Ovary (tissue), 9 donors: ENCODE results near the gene RBFOX2. TPM values are rescaled to one million over a fixed set of nuclear protein-coding genes. Genes with fewer than 3 reads are reported as not detected.

Experiments
- DNase-seq, 5 donors: peaks; one replicate each; pipeline ENCODE4 v3.0.0-alpha.2; 2019 to 2020
- H3K27ac ChIP-seq, 2 donors: fragments of 200-600 bp; one replicate each; pipeline versions ENCODE4 v1.5.1 to v1.8.0; 2019 to 2022
- H3K27me3 ChIP-seq: fragments of 200-600 bp; one replicate; pipeline ENCODE4 v1.8.0; 2022
- H3K36me3 ChIP-seq: fragments of 200-600 bp; sonication (generic); one replicate; pipeline ENCODE4 v1.5.1; 2019
- H3K4me1 ChIP-seq: one replicate; pipeline ENCODE4 v1.8.1; 2013; ENCODE audit warnings: mild to moderate bottlenecking, moderate library complexity; ENCODE audit not compliant: insufficient read depth
- H3K4me3 ChIP-seq: fragments of 200-600 bp; sonication (generic); one replicate; pipeline ENCODE4 v1.5.1; 2017
- H3K9me3 ChIP-seq, 2 donors: fragments of 200-600 bp in 1 of 2; sonication (generic) in 1 of 2; one replicate each; pipeline versions ENCODE4 v1.5.1 to v1.8.1; 2013 to 2019; ENCODE audit warnings: mild to moderate bottlenecking in 1 of 2, moderate library complexity in 1 of 2
- CTCF ChIP-seq, 3 donors: fragments of 450-650 bp in 2 of 3; fragments of 200-600 bp in 1 of 3; IDR thresholded peaks; one replicate each; pipeline versions ENCODE4 v1.5.1 to v1.8.0; 2016 to 2022; ENCODE audit warnings: antibody characterized with exemption in 3 of 3, mild to moderate bottlenecking in 1 of 3
- EP300 ChIP-seq: sonication (generic); formaldehyde crosslinking; IDR thresholded peaks from one replicate; pipeline ENCODE4 v1.6.1; 2017; ENCODE audit warnings: antibody characterized with exemption
- POLR2A ChIP-seq: fragments of 450-650 bp; IDR thresholded peaks from one replicate; pipeline ENCODE4 v1.6.1; 2017; ENCODE audit warnings: antibody characterized with exemption, mild to moderate bottlenecking, moderate library complexity
- WGBS, 3 donors: extraction: QIAGEN DNeasy Blood & Tissue Kit in 1 of 3; methylation state at CpG; one replicate each; pipeline versions ENCODE4 v1.1.5 to v1.1.7; 2013 to 2017; 5-methylcytosine and 5-hydroxymethylcytosine counted together
- intact Hi-C, 4 donors: fragments of 100-400 bp; cut with DNase I; formaldehyde crosslinking; loops; one replicate each; pipeline versions ENCODE4 v1.11.0 to v1.15.1; 2022 to 2023
- polyA plus RNA-seq, 2 donors: library from polyadenylated mRNA; stranded (reverse); fragments of 200-250 nt in 1 of 2; fragments of 350-450 nt in 1 of 2; fragmentation: Illumina TruSeq in 1 of 2; extraction: RNeasy Lipid Tissue Mini Kit (QIAGEN cat#74804) in 1 of 2; gene quantifications; one replicate each; pipeline ENCODE4 v1.2.3, GENCODE V29; 2013 to 2014
- total RNA-seq, 7 donors: library from RNA; depleted of rRNA in 2 of 7; stranded (reverse); fragments of >200 nt in 2 of 7; fragmentation: NEBNext Ultra II Directional in 3 of 7; extraction: Animal tissue kit (Norgen Biotek cat#: 25700) in 3 of 7; gene quantifications; one replicate each; pipeline versions ENCODE4 v1.1.0 to v1.2.4, GENCODE V29; 2016 to 2023
- donor health status: DM: no; HTN: no; CAD: no; lungs with moderate emphysema.
- donor health status: DM: no; HTN: no; CAD: no.
- donor health status: Bipolar disorder and iron deficiency.
- donor health status: DM: yes; HTN: yes; CAD: no.
- donor health status: DM: no; HTN: no; CAD: no.
- donor health status: DM: yes; HTN: yes; CAD: no.

RBFOX2 gene
- total and polyA plus RNA-seq, 9 donors = 68.7 to 140 (median 128) TPM

GRCh38 chr22:35736701-35737100, 291.9 kb downstream of the RBFOX2 start:
- no peak for DNase-seq
- 86 to 93% (median 89%) methylated on average over 11 to 12 of the region's 12 CpGs for WGBS, 3 donors
- H3K36me3 ChIP-seq = no peaks in the 10 kb centered on the region
- peaks cover 11% of the 10 kb centered on the region for H3K4me1 ChIP-seq
- TF ChIP-seq EP300 = no peak
- no peak for TF ChIP-seq CTCF (IDR thresholded peaks at IDR 0.05)
- no peak for TF ChIP-seq POLR2A
- H3K9me3 ChIP-seq = no peaks in the 10 kb centered on the region
- no peak overlapping the region for H3K4me3 ChIP-seq
- H3K27ac ChIP-seq = no peak overlapping the region
- H3K27me3 ChIP-seq = no peaks in the 10 kb centered on the region
- intact Hi-C loops = loop anchor here in 2 of 4 donors (5.0 to 10.0 kb wide), 2 partner anchors 99 to 102 kb away; no protein-coding TSS in a partner anchor

GRCh38 chr22:35736166-35736565, 292.5 kb downstream of the RBFOX2 start:
- Histone ChIP-seq H3K36me3 (no peaks in the 10 kb centered on the region), H3K4me3 (no peak overlapping the region), H3K9me3 (no peaks in the 10 kb centered on the region), H3K27ac (no peak overlapping the region), H3K4me1 (peaks cover 11% of the 10 kb centered on the region), H3K27me3 (no peaks in the 10 kb centered on the region)
- no peak for TF ChIP-seq EP300
- TF ChIP-seq CTCF (IDR thresholded peaks at IDR 0.05) = no peak
- TF ChIP-seq POLR2A = no peak
- intact Hi-C loops = loop anchor here in 2 of 4 donors (5.0 to 10.0 kb wide), 2 partner anchors 99 to 101 kb away; no protein-coding TSS in a partner anchor
- DNase-seq = peak in 1 of 5 donors; percentile 14
- 93 to 99% (median 97%) methylated on average over 5 of the region's 5 CpGs for WGBS, 3 donors

- WGBS, 3 donors = 39 to 66% (median 41%) methylated on average over 1 of the region's 1 CpG
- Histone ChIP-seq H3K9me3 (no peaks in the 10 kb centered on the region), H3K27ac (peak overlapping the region in 1 of 2 donors; percentile 7), H3K4me1 (peaks cover 11% of the 10 kb centered on the region), H3K27me3 (no peaks in the 10 kb centered on the region), H3K36me3 (no peaks in the 10 kb centered on the region), H3K4me3 (no peak overlapping the region)
- no peak for TF ChIP-seq POLR2A
- intact Hi-C loops = loop anchor here in 2 of 4 donors (5.0 to 10.0 kb wide), 2 partner anchors 98 to 101 kb away; no protein-coding TSS in a partner anchor
- DNase-seq = no peak
Measured at GRCh38 chr22:35735542-35735941, 293.1 kb downstream of the RBFOX2 start.

GRCh38 chr22:35734517-35734827, 294.2 kb downstream of the RBFOX2 start:
- TF ChIP-seq EP300 (no peak), CTCF (IDR thresholded peaks at IDR 0.05) (no peak), POLR2A (no peak)
- H3K4me1 ChIP-seq = peaks cover 11% of the 10 kb centered on the region
- no peaks in the 10 kb centered on the region for H3K9me3 ChIP-seq
- H3K4me3 ChIP-seq = no peak overlapping the region
- no peaks in the 10 kb centered on the region for H3K36me3 ChIP-seq
- peak in 1 of 5 donors; percentile 24 for DNase-seq
- intact Hi-C loops = loop anchor here in 1 of 4 donors (10.0 kb wide), 1 partner anchor 100 kb away; no protein-coding TSS in a partner anchor
- H3K27ac ChIP-seq = no peak overlapping the region
- no peaks in the 10 kb centered on the region for H3K27me3 ChIP-seq
- 66 to 69% (median 68%) methylated on average over 7 of the region's 7 CpGs for WGBS, 3 donors

- no peaks in the 10 kb centered on the region for H3K9me3 ChIP-seq
- H3K36me3 ChIP-seq = no peaks in the 10 kb centered on the region
- H3K4me3 ChIP-seq = no peak overlapping the region
- 29 to 54% (median 41%) methylated on average over 7 of the region's 7 CpGs for WGBS, 3 donors
- TF ChIP-seq POLR2A (no peak), EP300 (no peak), CTCF (IDR thresholded peaks at IDR 0.05) (no peak)
- peak in 1 of 5 donors; percentile 32 for DNase-seq
- no peaks in the 10 kb centered on the region for H3K27me3 ChIP-seq
- intact Hi-C loops = loop anchor here in 1 of 4 donors (10.0 kb wide), 1 partner anchor 99 kb away; no protein-coding TSS in a partner anchor
- no peak overlapping the region for H3K27ac ChIP-seq
- H3K4me1 ChIP-seq = peaks cover 11% of the 10 kb centered on the region
Measured at GRCh38 chr22:35733791-35734516, 294.7 kb downstream of the RBFOX2 start.
